H1 (cell line): ENCODE data around the gene MAP2K5. TPM values are rescaled to one million over a fixed set of nuclear protein-coding genes. Genes with fewer than 3 reads are reported as not detected.

ENCODE experiments used
- BRCA1 ChIP-seq: IDR thresholded peaks from 2 replicates; pipeline ENCODE4 v1.6.1; 2012; ENCODE audit warnings: low read depth, low read length, improper control_type of control experiment
- polyA plus RNA-seq, 7 experiments: library from polyadenylated mRNA; depleted of rRNA in 3 of 7; stranded (reverse) in 5 of 7; unstranded in 2 of 7; fragments of >200 nt in 5 of 7; fragments of 200-250 nt in 2 of 7; gene quantifications; 1 replicate in 5 of 7; 2 replicates in 1 of 7; 4 replicates in 1 of 7; pipeline versions ENCODE4 v1.2.1 to v1.2.3, GENCODE V29; 2011 to 2013; ENCODE audit warnings: missing spikeins in 2 of 7, mixed read lengths in 2 of 7
- total RNA-seq: library from RNA; stranded (reverse); fragmentation: NEBNext Ultra II Directional; extraction: Animal tissue kit (Norgen Biotek cat#: 25700); gene quantifications from 2 replicates; pipeline ENCODE4 v1.2.1, GENCODE V29; 2021

Gene MAP2K5
- total and polyA plus RNA-seq, 2 of the 8 experiments (the other 6 are each of a cell fraction or from before 2014, with no cell fraction given), result 4.4 to 15.8 TPM

DNA sequence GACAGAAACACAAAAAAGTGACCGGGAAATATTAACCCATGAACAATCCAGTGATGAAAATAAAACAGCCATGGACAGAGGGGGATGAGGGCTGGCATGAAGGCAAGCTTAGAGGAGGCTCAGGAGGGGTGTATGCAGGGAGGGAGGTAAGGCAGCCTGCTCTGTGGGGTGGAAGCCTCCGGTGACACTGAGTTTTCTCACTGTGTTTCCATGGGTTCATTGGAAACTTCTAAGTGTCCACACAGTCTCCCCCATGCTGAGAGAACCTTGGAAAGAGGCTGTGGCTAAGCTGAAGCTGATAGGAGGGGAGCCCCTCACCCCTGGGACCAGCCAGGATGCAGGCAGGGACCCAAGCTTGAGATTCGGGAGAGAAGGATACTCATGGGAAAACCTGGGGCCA is 276.0 kb downstream of the MAP2K5 start (continued):
- TF ChIP-seq BRCA1, result no peak
